Mucosa of descending colon (tissue), 3 donors: ENCODE data around the gene TCERG1L. TPM values are rescaled to one million over a fixed set of nuclear protein-coding genes. Genes with fewer than 3 reads are reported as not detected.

ENCODE experiments used
- ATAC-seq: fragments of 200-7000 bp; cut with Tn5 transposase; one replicate; pipeline ENCODE4 v1.9.1; 2020; ENCODE audit warnings: mild to moderate bottlenecking, moderate library complexity
- DNase-seq, 3 donors: peaks; one replicate each; pipeline ENCODE4 v3.0.0-alpha.2; 2020
- H3K36me3 ChIP-seq: fragments of 200-600 bp; one replicate; pipeline ENCODE4 v1.8.0; 2021; ENCODE audit warnings: low read depth, mild to moderate bottlenecking
- H3K4me1 ChIP-seq: fragments of 200-600 bp; one replicate; pipeline ENCODE4 v1.8.0; 2021; ENCODE audit warnings: low read depth, mild to moderate bottlenecking
- H3K4me3 ChIP-seq: fragments of 200-600 bp; one replicate; pipeline ENCODE4 v1.8.0; 2021; ENCODE audit warnings: mild to moderate bottlenecking
- H3K9me3 ChIP-seq: fragments of 200-600 bp; one replicate; pipeline ENCODE4 v1.8.0; 2021; ENCODE audit warnings: mild to moderate bottlenecking
- intact Hi-C, 2 donors: fragments of 100-400 bp; cut with DNase I in 1 of 2; cut with micrococcal nuclease in 1 of 2; formaldehyde crosslinking; loops; one replicate each; pipeline versions ENCODE4 v1.11.0 to v1.11.1; 2022; cut with DNase I, micrococcal nuclease
- total RNA-seq, 3 donors: library from RNA; stranded (reverse); fragmentation: NEBNext Ultra II Directional in 2 of 3; extraction: Animal tissue kit (Norgen Biotek cat#: 25700) in 2 of 3; gene quantifications; one replicate each; pipeline versions ENCODE4 v1.2.1 to v1.2.4, GENCODE V29; 2021 to 2023
- TF ChIP-seq, protein P1 (sequence below): fragments of 200-600 bp; IDR thresholded peaks from one replicate; pipeline ENCODE4 v1.8.0; 2022; ENCODE audit warnings: antibody characterized with exemption, mild to moderate bottlenecking
- donor health status: DM: no; HTN: no; CAD: no; lungs with moderate emphysema.
- donor health status: DM: no; HTN: no; CAD: no.
- donor health status: DM: no; HTN: yes; CAD: no.

TCERG1L gene
- total RNA-seq, 3 donors from 2014 or later = not detected

GRCh38 chr10:131202990-131203389, 108.5 kb downstream of the TCERG1L start:
- DNase-seq (peak in 1 of 3 donors; percentile 8), ATAC-seq (no peak)
- no peaks in the 10 kb centered on the region for H3K4me1 ChIP-seq
- TF ChIP-seq, protein P1, sequence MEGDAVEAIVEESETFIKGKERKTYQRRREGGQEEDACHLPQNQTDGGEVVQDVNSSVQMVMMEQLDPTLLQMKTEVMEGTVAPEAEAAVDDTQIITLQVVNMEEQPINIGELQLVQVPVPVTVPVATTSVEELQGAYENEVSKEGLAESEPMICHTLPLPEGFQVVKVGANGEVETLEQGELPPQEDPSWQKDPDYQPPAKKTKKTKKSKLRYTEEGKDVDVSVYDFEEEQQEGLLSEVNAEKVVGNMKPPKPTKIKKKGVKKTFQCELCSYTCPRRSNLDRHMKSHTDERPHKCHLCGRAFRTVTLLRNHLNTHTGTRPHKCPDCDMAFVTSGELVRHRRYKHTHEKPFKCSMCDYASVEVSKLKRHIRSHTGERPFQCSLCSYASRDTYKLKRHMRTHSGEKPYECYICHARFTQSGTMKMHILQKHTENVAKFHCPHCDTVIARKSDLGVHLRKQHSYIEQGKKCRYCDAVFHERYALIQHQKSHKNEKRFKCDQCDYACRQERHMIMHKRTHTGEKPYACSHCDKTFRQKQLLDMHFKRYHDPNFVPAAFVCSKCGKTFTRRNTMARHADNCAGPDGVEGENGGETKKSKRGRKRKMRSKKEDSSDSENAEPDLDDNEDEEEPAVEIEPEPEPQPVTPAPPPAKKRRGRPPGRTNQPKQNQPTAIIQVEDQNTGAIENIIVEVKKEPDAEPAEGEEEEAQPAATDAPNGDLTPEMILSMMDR = no peak
- no peaks in the 10 kb centered on the region for H3K36me3 ChIP-seq
- peaks cover 12% of the 10 kb centered on the region for H3K9me3 ChIP-seq
- intact Hi-C loops = no loop called here
- no peak overlapping the region for H3K4me3 ChIP-seq

- DNase-seq (peak in 1 of 3 donors; percentile 19), ATAC-seq (no peak)
- TF ChIP-seq, protein P1 = no peak
- Histone ChIP-seq H3K4me3 (no peak overlapping the region), H3K36me3 (no peaks in the 10 kb centered on the region), H3K4me1 (no peaks in the 10 kb centered on the region), H3K9me3 (peaks cover 12% of the 10 kb centered on the region)
- intact Hi-C loops = no loop called here
Measured at GRCh38 chr10:131201741-131202515, 109.6 kb downstream of the TCERG1L start.

- no peaks in the 10 kb centered on the region for H3K4me1 ChIP-seq
- H3K36me3 ChIP-seq = no peaks in the 10 kb centered on the region
- TF ChIP-seq, protein P1 = no peak
- no peak overlapping the region for H3K4me3 ChIP-seq
- no peak for ATAC-seq
- peaks cover 8% of the 10 kb centered on the region for H3K9me3 ChIP-seq
- peak in 1 of 3 donors; percentile 17 for DNase-seq
- intact Hi-C loops = no loop called here
Measured at GRCh38 chr10:131200856-131201470, 110.6 kb downstream of the TCERG1L start.

DNA sequence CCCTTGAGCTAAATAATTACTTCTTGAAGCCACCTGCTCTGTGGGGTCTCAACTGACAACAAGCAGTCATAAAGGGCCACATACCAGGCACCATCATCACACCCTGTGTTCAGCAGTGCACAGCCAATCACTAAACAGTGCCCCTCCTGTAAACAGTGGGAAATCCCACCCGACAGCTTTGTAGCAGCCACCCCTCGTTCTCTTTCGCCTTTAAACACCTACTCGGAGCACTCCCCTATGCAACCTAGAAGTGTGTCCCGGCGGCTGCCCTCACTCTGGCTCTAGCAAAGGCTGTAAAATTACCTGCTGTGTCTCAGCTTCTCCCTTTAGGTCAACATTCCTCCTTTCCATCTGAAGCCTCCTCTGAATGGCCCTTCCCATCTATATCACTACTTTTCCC, 111.9 kb downstream of the TCERG1L start:
- TF ChIP-seq, protein P1 = no peak
- no peaks in the 10 kb centered on the region for H3K36me3 ChIP-seq
- DNase-seq (peak in 1 of 3 donors; percentile 10), ATAC-seq (no peak)
- H3K9me3 ChIP-seq = peaks cover 7% of the 10 kb centered on the region
- H3K4me1 ChIP-seq = no peaks in the 10 kb centered on the region
- no peak overlapping the region for H3K4me3 ChIP-seq
- intact Hi-C loops = no loop called here

GRCh38 chr10:131198843-131199242, 112.7 kb downstream of the TCERG1L start:
- Histone ChIP-seq H3K4me3 (no peak overlapping the region), H3K9me3 (peaks cover 7% of the 10 kb centered on the region), H3K4me1 (no peaks in the 10 kb centered on the region), H3K36me3 (no peaks in the 10 kb centered on the region)
- no peak for ATAC-seq
- intact Hi-C loops = no loop called here
- DNase-seq = no peak
- TF ChIP-seq, protein P1 = no peak
